ENCODE data around the gene NAB1.

The NAB1 gene

DNA sequence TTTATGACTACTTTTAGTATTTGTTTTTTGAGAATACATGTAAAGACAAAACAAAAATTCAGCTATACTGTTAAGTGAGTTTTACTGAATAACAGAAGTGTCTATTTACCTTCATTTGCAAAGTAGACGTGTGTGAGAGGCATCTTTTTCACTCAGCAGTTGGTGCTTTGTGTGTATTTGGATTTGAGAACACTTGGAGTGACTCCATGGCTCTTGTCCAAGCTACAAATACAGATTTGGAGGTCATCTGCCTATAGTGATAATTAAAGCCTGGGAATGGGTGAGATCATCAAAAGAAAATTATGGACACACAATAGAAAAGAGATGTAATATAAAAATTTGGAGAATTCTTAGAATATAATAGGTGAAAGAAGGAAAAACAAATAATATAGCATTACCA lies 6.2 kb downstream of the NAB1 start:
- FAIRE-seq: no peak
- DNase-seq (ENCODE audit: insufficient read length, low spot score): no peak
- TF ChIP-seq, protein P1, sequence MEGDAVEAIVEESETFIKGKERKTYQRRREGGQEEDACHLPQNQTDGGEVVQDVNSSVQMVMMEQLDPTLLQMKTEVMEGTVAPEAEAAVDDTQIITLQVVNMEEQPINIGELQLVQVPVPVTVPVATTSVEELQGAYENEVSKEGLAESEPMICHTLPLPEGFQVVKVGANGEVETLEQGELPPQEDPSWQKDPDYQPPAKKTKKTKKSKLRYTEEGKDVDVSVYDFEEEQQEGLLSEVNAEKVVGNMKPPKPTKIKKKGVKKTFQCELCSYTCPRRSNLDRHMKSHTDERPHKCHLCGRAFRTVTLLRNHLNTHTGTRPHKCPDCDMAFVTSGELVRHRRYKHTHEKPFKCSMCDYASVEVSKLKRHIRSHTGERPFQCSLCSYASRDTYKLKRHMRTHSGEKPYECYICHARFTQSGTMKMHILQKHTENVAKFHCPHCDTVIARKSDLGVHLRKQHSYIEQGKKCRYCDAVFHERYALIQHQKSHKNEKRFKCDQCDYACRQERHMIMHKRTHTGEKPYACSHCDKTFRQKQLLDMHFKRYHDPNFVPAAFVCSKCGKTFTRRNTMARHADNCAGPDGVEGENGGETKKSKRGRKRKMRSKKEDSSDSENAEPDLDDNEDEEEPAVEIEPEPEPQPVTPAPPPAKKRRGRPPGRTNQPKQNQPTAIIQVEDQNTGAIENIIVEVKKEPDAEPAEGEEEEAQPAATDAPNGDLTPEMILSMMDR (IDR thresholded peaks at IDR 0.05; ENCODE audit: insufficient read depth, missing control alignments): no peak

DNA sequence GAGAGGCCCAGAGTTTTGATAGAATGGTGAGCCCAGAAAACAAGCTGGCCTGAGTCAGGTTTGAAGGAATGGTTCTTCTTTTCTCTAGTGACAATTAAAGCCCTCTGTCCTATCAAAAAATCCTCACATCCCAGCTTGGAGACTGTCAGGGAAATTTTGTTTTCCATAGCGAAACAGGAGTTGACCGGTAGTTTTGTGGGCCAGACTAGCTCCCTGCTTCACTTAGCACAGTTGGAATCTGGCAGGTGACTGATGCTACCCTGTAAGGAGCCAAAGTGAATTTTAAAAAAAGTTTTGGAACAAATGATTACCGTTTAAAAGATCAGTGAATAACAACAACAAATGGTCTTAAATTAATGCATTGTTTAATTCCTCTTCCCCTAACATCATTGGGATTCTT lies 6.7 kb downstream of the NAB1 start:
- no peak for FAIRE-seq
- DNase-seq (ENCODE audit: insufficient read length, low spot score): no peak
- TF ChIP-seq, protein P1 (IDR thresholded peaks at IDR 0.05; ENCODE audit: insufficient read depth, missing control alignments): no peak

DNA sequence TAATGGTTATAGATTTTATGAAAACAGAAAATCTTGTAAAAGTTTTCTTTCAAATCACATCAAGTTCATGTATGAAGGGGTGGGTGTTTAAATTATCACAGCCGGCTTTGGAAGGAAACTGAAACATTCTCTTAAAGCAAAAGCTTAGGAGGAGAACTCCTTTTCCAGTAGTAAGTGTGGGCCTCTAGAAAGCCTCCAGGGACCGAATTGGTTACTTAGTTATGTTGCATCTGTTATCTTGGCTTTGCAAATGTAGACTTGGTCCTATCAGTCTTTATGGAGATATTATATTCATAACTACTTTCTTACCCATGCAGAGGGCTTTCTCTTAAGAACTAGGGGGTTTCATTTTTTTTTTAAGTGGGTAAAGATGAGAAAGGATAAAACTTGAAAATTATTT lies 7.4 kb downstream of the NAB1 start:
- DNase-seq (ENCODE audit: insufficient read length, low spot score) (no peak), FAIRE-seq (no peak)
- TF ChIP-seq, protein P1 (IDR thresholded peaks at IDR 0.05; ENCODE audit: insufficient read depth, missing control alignments): no peak

DNA sequence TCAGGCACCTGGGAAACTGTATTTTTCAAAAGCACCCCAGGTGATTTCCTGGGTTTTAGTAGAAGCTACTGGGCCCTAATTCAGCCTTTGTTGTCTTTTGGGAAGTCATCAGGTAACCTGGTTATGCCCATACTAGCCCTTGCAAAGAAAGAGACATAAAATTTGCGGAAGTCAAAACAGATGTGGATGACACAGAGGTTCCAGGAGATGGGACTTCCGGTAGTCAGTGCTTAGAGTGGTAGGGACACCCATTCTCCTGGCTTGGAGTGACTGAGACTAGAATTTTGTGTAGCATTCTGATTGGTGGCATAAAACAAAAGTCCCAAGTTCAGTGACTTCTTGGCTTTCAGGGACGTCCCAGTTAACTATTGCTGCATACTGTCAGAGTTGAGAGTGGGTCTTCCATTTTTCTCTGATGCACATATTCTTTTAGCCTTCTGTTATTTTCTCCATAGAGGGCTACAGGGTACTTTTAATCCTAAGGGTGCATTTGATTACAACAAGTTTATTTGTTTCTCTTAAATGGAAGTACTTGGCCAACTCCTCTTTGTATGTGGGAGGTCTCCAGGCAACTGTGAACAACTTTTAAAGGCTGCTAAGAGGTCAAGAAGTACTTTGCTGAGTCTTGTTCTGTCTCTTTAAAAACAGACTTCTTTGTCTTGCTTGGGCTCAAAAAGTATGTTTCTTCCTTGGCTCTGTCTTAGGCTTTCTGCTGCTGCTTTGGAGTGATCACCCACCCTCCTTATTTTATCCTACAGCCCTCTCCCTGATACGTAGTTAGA lies 8.8 kb downstream of the NAB1 start:
- TF ChIP-seq, protein P1 (IDR thresholded peaks at IDR 0.05; ENCODE audit: insufficient read depth, missing control alignments): no peak
- no peak for FAIRE-seq
- DNase-seq (ENCODE audit: insufficient read length, low spot score): no peak

DNA sequence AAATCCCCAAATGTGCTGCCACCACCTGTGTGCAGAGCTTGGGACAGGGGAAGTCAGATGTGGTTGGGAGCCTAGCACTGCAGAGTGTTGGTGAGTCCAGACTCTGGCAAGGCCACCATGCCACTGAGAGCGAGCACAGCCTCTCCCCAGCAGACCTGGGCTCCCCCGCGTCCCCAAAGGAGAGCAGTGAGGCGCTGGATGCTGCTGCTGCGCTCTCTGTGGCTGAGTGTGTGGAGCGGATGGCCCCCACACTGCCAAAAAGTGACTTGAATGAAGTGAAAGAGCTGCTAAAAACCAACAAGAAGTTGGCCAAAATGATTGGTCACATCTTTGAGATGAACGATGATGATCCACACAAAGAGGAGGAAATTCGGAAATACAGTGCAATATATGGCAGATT lies 10.7 kb downstream of the NAB1 start:
- DNase-seq (ENCODE audit: insufficient read length, low spot score) (no peak), FAIRE-seq (no peak)
- TF ChIP-seq, protein P1 (IDR thresholded peaks at IDR 0.05; ENCODE audit: insufficient read depth, missing control alignments): no peak

DNA sequence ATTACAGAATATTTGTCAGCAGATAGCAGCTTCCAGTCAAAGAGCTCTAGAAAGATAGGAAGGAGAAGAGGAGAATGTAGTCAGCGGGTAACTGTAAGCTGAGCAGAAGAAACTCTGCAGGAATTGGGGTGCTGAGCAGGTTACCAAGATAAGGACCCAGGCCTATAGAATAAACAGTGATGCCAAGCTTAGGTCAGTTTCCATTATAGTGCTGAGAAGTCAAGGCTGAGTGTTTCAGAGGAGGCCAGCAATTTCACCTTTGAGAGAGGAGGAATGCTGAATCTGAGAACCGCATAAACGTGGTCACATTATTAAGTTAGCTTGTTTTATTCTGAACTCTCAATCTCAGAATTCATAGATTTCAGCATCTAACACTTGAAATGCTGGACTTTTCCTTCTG lies 13.9 kb downstream of the NAB1 start:
- DNase-seq (ENCODE audit: insufficient read length, low spot score) (no peak), FAIRE-seq (no peak)
- TF ChIP-seq, protein P1 (IDR thresholded peaks at IDR 0.05; ENCODE audit: insufficient read depth, missing control alignments): no peak

DNA sequence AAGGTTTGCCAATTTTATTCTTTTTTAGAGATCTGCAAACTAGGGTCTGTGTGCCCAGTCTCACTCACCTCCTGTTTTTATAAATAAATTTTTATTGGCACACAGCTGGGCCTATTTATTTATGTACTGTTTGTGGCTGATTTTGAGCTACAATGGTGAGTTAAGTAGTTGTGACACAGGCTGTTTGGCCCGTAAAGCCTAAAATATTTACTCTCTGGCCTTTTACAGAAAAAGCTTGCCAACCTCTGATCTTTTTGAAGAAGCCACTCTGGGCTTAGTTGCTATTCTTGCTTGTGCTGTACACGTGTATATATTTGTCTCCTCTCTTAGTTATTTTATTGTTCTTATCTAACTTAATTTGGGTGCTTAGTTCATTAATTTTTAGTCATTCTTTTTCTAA lies 14.5 kb downstream of the NAB1 start:
- DNase-seq (ENCODE audit: insufficient read length, low spot score) (no peak), FAIRE-seq (no peak)
- TF ChIP-seq, protein P1 (IDR thresholded peaks at IDR 0.05; ENCODE audit: insufficient read depth, missing control alignments): no peak

All from D721Med (cell line).